OCI-LY1 (cell line): Measurements from ENCODE around the gene CDKN1C.

ENCODE experiments used
- H2AFZ ChIP-seq: fragments of 200-600 bp; sonication (generic), shearing (Covaris generic); 2 replicates; pipeline ENCODE4 v1.6.0; 2014; ENCODE audit warnings: antibody characterized with exemption, mild to moderate bottlenecking, low read length
- H3F3A ChIP-seq: fragments of 200-600 bp; sonication (generic), shearing (Covaris generic); 2 replicates; pipeline ENCODE4 v1.6.0; 2014; ENCODE audit warnings: mild to moderate bottlenecking, antibody characterized with exemption, low read length, moderate library complexity; ENCODE audit not compliant: insufficient read depth
- H3K27ac ChIP-seq: fragments of 200-600 bp; sonication (generic); 2 replicates; pipeline ENCODE4 v1.5.1; 2014; ENCODE audit warnings: low read length, mixed run types, mild to moderate bottlenecking, low read depth; ENCODE audit not compliant: poor library complexity, severe bottlenecking
- H3K27me3 ChIP-seq: fragments of 200-600 bp; sonication (generic); 2 replicates; pipeline ENCODE4 v1.6.0; 2014; ENCODE audit warnings: antibody characterized with exemption, mild to moderate bottlenecking, low read length, moderate library complexity; ENCODE audit not compliant: insufficient read depth
- H3K36me3 ChIP-seq: fragments of 200-600 bp; sonication (generic); 2 replicates; pipeline ENCODE4 v1.6.1; 2014; ENCODE audit warnings: mild to moderate bottlenecking, antibody characterized with exemption, low read length, moderate library complexity, mixed read lengths; ENCODE audit not compliant: insufficient read depth
- H3K4me1 ChIP-seq: fragments of 200-600 bp; sonication (generic); 2 replicates; pipeline ENCODE4 v1.5.1; 2014; ENCODE audit warnings: mild to moderate bottlenecking, low read length, moderate library complexity; ENCODE audit not compliant: insufficient read depth, severe bottlenecking
- H3K4me2 ChIP-seq: fragments of 200-600 bp; sonication (generic), shearing (Covaris generic); 2 replicates; pipeline ENCODE4 v1.6.1; 2014; ENCODE audit warnings: low read length
- H3K4me3 ChIP-seq: fragments of 200-600 bp; sonication (generic); 2 replicates; pipeline ENCODE4 v1.5.1; 2014; ENCODE audit warnings: low read length, low read depth, mild to moderate bottlenecking, mixed read lengths; ENCODE audit not compliant: poor library complexity, severe bottlenecking
- H3K79me2 ChIP-seq: fragments of 200-600 bp; shearing (Covaris generic); 2 replicates; pipeline ENCODE4 v1.6.1; 2016; ENCODE audit warnings: mixed run types, low read length, mixed read lengths; ENCODE audit not compliant: insufficient read depth
- H3K9ac ChIP-seq: fragments of 200-600 bp; sonication (generic), shearing (Covaris generic); 2 replicates; pipeline ENCODE4 v1.6.1; 2014; ENCODE audit warnings: mild to moderate bottlenecking, low read length, mixed read lengths
- H3K9me2 ChIP-seq: fragments of 200-600 bp; sonication (generic), shearing (Covaris generic); 2 replicates; pipeline ENCODE4 v1.6.1; 2014; ENCODE audit warnings: low read depth, mild to moderate bottlenecking, low read length, mixed read lengths
- H3K9me3 ChIP-seq: fragments of 200-600 bp; shearing (Covaris generic); 2 replicates; pipeline ENCODE4 v1.6.1; 2014; ENCODE audit warnings: low read length, mixed read lengths
- H4K20me1 ChIP-seq: fragments of 200-600 bp; sonication (generic), shearing (Covaris generic); 2 replicates; pipeline ENCODE4 v1.6.0; 2016; ENCODE audit warnings: mild to moderate bottlenecking, low read length; ENCODE audit not compliant: insufficient read depth
- EZH2 ChIP-seq: fragments of 200-600 bp; sonication (generic), shearing (Covaris generic); IDR thresholded peaks from 2 replicates; pipeline ENCODE4 v1.8.0; 2017; ENCODE audit warnings: borderline replicate concordance, mixed run types, mild to moderate bottlenecking, antibody characterized with exemption, low read length, moderate library complexity, mixed read lengths
- TF ChIP-seq, protein P1 (sequence below): fragments of 200-600 bp; sonication (generic), shearing (Covaris generic); IDR thresholded peaks from 2 replicates; pipeline ENCODE4 v1.5.1; 2017; ENCODE audit warnings: mild to moderate bottlenecking, antibody characterized with exemption, low read length, moderate library complexity, mixed read lengths

Gene CDKN1C

DNA sequence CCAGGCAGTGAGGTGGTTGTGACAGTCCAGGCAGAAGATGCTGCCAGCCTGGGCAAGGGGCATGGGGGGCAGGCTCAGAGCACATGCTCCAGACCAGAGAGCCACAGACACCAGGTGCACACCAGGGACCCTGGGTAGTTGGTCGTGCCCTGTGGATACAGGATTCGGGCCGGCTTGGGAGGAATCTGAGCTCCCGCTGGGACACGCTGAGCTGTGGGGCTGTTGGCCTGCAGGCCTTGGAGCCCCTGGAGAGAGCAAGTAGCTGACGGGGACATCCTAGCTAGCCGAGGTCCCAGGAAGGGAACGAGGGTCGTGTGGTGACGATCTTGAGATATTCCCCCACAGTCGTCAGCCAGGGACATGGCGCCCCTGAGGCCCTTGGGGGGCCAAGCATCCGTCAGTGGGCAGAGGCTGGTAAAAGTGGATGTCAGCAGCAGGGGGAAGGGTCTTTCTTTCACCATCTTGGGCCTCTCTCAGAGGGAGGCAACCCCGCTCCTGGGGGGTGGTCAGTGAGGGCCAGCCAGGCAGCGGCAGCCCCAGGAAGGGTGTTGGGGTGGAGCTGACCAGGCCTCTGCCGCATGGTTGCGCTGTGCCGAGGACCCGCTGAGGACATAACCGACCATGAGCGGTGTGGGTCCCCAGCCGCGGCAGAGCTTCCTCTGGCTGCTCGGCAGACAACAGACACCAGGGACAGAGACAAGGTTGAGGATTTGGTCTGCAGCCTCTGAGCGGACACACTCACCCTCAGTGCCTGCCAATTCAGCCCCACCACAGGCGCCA is 44.0 kb downstream of the CDKN1C start:
- Histone ChIP-seq H3K79me2 (no peaks in the 10 kb centered on the region), H4K20me1 (no peaks in the 10 kb centered on the region), H3K9ac (no peak overlapping the region), H3K36me3 (no peaks in the 10 kb centered on the region), H3K4me3 (no peak overlapping the region), H3K4me2 (no peak overlapping the region), H3K9me2 (no peaks in the 10 kb centered on the region), H3K9me3 (no peaks in the 10 kb centered on the region), H3F3A (no peaks in the 10 kb centered on the region), H3K4me1 (no peaks in the 10 kb centered on the region), H3K27me3 (0 out of 2 replicates have a peak, but pooled peaks cover 3% of the 10 kb centered on the region), H3K27ac (no peak overlapping the region), H2AFZ (no peak overlapping the region)
- TF ChIP-seq EZH2 = no peak
- TF ChIP-seq, protein P1, sequence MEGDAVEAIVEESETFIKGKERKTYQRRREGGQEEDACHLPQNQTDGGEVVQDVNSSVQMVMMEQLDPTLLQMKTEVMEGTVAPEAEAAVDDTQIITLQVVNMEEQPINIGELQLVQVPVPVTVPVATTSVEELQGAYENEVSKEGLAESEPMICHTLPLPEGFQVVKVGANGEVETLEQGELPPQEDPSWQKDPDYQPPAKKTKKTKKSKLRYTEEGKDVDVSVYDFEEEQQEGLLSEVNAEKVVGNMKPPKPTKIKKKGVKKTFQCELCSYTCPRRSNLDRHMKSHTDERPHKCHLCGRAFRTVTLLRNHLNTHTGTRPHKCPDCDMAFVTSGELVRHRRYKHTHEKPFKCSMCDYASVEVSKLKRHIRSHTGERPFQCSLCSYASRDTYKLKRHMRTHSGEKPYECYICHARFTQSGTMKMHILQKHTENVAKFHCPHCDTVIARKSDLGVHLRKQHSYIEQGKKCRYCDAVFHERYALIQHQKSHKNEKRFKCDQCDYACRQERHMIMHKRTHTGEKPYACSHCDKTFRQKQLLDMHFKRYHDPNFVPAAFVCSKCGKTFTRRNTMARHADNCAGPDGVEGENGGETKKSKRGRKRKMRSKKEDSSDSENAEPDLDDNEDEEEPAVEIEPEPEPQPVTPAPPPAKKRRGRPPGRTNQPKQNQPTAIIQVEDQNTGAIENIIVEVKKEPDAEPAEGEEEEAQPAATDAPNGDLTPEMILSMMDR = no peak

DNA sequence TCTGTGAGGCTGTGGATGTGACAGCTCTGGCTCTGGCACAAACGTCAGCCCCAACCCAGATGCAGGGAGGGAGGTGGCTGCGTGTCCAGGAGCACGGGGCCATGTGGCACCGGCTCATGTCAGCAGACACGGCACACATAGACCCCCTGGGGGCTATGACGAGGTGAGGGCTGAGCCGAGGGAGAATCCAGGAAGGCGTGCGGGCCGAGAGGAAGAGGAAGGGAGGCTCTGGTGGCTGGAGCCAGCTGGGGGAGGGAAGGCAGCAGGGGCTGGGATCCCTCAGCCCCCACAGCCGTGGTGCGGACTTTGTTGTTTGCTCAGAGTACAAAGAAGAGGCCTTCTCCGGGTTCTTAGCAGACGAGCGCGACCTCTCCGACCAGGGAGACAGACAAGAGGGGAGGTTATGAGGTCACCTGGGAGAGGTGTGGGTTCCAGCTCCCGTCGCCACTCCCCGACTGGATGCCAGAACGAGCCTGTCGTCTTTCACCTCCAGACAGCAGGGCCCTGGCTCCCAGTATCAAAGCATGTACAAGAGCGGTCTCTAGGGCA is 46.1 kb downstream of the CDKN1C start:
- TF ChIP-seq EZH2 = no peak
- TF ChIP-seq, protein P1 = no peak
- H3K79me2 ChIP-seq = no peaks in the 10 kb centered on the region
- no peaks in the 10 kb centered on the region for H3K36me3 ChIP-seq
- H3K27ac ChIP-seq = no peak overlapping the region
- no peak overlapping the region for H3K4me2 ChIP-seq
- no peaks in the 10 kb centered on the region for H3K27me3 ChIP-seq
- no peaks in the 10 kb centered on the region for H3K9me2 ChIP-seq
- H3K4me3 ChIP-seq = no peak overlapping the region
- H3K9ac ChIP-seq = no peak overlapping the region
- H2AFZ ChIP-seq = no peak overlapping the region
- no peaks in the 10 kb centered on the region for H3K9me3 ChIP-seq
- H4K20me1 ChIP-seq = no peaks in the 10 kb centered on the region
- no peaks in the 10 kb centered on the region for H3F3A ChIP-seq
- no peaks in the 10 kb centered on the region for H3K4me1 ChIP-seq

DNA sequence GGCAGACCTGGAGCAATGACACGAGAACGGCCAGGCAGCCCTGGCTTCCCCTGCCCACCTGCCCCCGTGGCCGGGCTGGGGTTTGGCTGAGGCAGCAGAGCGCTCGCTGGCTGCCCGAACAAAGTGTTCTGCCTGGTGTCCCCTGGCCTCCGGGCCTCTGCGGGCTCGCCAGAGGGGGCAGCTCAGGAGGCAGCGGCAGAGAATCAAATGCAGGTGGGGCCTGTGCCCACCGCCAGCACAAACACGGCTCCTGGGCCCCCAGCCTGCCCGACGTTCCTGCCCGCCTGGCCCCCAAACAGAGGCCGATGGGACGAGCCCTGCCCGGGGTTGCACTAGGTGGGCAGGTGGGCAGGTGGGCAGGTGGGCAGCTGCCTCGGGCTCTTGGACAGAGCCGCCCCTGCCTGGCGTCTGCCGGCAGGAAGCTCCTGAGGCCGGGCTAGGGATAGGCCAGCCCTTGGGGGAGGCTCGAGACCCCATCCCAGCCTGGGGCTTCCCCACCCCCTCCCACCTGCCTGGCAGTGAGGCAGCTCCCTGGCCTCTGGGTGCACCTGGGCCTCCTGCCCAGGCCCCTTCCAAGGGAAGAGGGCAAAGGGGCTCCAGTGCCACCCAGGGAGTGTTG is 46.8 kb downstream of the CDKN1C start:
- Histone ChIP-seq H2AFZ (no peak overlapping the region), H3K4me2 (no peak overlapping the region), H3K27me3 (no peaks in the 10 kb centered on the region), H3K27ac (no peak overlapping the region), H3K36me3 (no peaks in the 10 kb centered on the region), H3K79me2 (no peaks in the 10 kb centered on the region), H3F3A (no peaks in the 10 kb centered on the region), H3K9me2 (no peaks in the 10 kb centered on the region), H3K4me1 (no peaks in the 10 kb centered on the region), H3K9ac (no peak overlapping the region), H3K9me3 (no peaks in the 10 kb centered on the region), H3K4me3 (no peak overlapping the region), H4K20me1 (no peaks in the 10 kb centered on the region)
- TF ChIP-seq, protein P1 = no peak
- TF ChIP-seq EZH2 = no peak
